HEK293 (cell line): ENCODE results near the gene ANKS6.

Source experiments
- CTCF ChIA-PET: fragments of 350-600 bp; formaldehyde crosslinking; extraction: SDS; loops from one replicate; lab custom pipeline; 2021; ENCODE audit warnings: antibody characterized with exemption; lab: Yijun Ruan, JAX
- POLR2A ChIA-PET: fragments of 300-600 bp; formaldehyde crosslinking; extraction: SDS; loops from one replicate; lab custom pipeline; 2020; ENCODE audit warnings: antibody characterized with exemption, inconsistent platforms; lab: Yijun Ruan, JAX
- H3K27ac ChIP-seq: fragments of 200-500 bp; sonication (Bioruptor generic); 2 replicates; pipeline ENCODE4 v1.5.1; 2014; ENCODE audit warnings: low read depth, low read length, control low read depth, inconsistent platforms; ENCODE audit errors: extremely low read depth
- H3K36me3 ChIP-seq, 2 experiments: fragments of 200-500 bp in 1 of 2; sonication (Bioruptor generic) in 1 of 2; 1 replicate in 1 of 2; 2 replicates in 1 of 2; pipeline ENCODE4 v1.5.1; 2014 to 2017; ENCODE audit warnings: inconsistent platforms in 2 of 2, low read length in 2 of 2; ENCODE audit not compliant: control insufficient read depth in 2 of 2, insufficient read depth in 1 of 2
- H3K4me1 ChIP-seq: fragments of 200-500 bp; sonication (Bioruptor generic); 2 replicates; pipeline ENCODE4 v1.5.1; 2014; ENCODE audit warnings: mild to moderate bottlenecking, low read length, inconsistent platforms; ENCODE audit not compliant: control insufficient read depth, insufficient read depth
- H3K4me3 ChIP-seq: 2 replicates; pipeline ENCODE4 v1.5.1; 2011; ENCODE audit warnings: low read depth, mild to moderate bottlenecking, control low read depth, low read length, moderate library complexity
- H3K9me3 ChIP-seq: fragments of 200-500 bp; sonication (Bioruptor generic); 2 replicates; pipeline ENCODE4 v1.5.1; 2014; ENCODE audit warnings: low read depth, low read length, inconsistent platforms; ENCODE audit not compliant: control insufficient read depth, insufficient read depth
- WT1 ChIP-seq: fragments of 450-650 bp; formaldehyde crosslinking; IDR thresholded peaks from 2 replicates; pipeline ENCODE4 v1.5.1; 2016; ENCODE audit warnings: missing biosample characterization, missing genetic modification characterization
- YY1 ChIP-seq: fragments of 450-650 bp; formaldehyde crosslinking; IDR thresholded peaks from 2 replicates; pipeline ENCODE4 v1.5.1; 2018; ENCODE audit warnings: missing biosample characterization, missing genetic modification characterization
- ZBTB20 ChIP-seq: fragments of 450-650 bp; formaldehyde crosslinking; IDR thresholded peaks from 2 replicates; pipeline ENCODE4 v1.5.1; 2016; ENCODE audit warnings: missing biosample characterization, missing genetic modification characterization
- ZNF121 ChIP-seq: fragments of 450-650 bp; formaldehyde crosslinking; IDR thresholded peaks from 2 replicates; pipeline ENCODE4 v1.5.1; 2016; ENCODE audit warnings: missing biosample characterization, missing genetic modification characterization
- ZNF184 ChIP-seq: fragments of 450-650 bp; IDR thresholded peaks from 2 replicates; pipeline ENCODE4 v1.5.1; 2018; ENCODE audit warnings: missing biosample characterization, mild to moderate bottlenecking, missing genetic modification characterization
- ZNF223 ChIP-seq: fragments of 450-650 bp; formaldehyde crosslinking; IDR thresholded peaks from 2 replicates; pipeline ENCODE4 v1.5.1; 2016; ENCODE audit warnings: missing biosample characterization, missing genetic modification characterization
- ZNF341 ChIP-seq: fragments of 450-650 bp; formaldehyde crosslinking; IDR thresholded peaks from 2 replicates; pipeline ENCODE4; 2016; ENCODE audit warnings: low read depth, missing biosample characterization, missing genetic modification characterization
- ZNF37A ChIP-seq: fragments of 450-650 bp; IDR thresholded peaks from 2 replicates; pipeline ENCODE4 v1.5.1; 2018; ENCODE audit warnings: missing biosample characterization, missing genetic modification characterization
- ZNF391 ChIP-seq: fragments of 450-650 bp; formaldehyde crosslinking; IDR thresholded peaks from 2 replicates; pipeline ENCODE4 v1.5.1; 2016; ENCODE audit warnings: low read depth, missing biosample characterization, missing genetic modification characterization, borderline replicate concordance
- ZNF544 ChIP-seq: fragments of 450-650 bp; formaldehyde crosslinking; IDR thresholded peaks from 2 replicates; pipeline ENCODE4 v1.5.0; 2017; ENCODE audit warnings: missing biosample characterization, missing genetic modification characterization
- ZNF664 ChIP-seq: fragments of 450-650 bp; formaldehyde crosslinking; IDR thresholded peaks from 2 replicates; pipeline ENCODE4 v1.5.1; 2016; ENCODE audit warnings: missing biosample characterization, missing genetic modification characterization
- ZNF837 ChIP-seq: fragments of 450-650 bp; formaldehyde crosslinking; IDR thresholded peaks from 2 replicates; pipeline ENCODE4 v1.5.1; 2016; ENCODE audit warnings: missing biosample characterization, missing genetic modification characterization
- TF ChIP-seq, protein P1 (sequence below): IDR thresholded peaks from 2 replicates; pipeline ENCODE4 v1.6.1; 2011; ENCODE audit warnings: mild to moderate bottlenecking, low read depth, low read length, borderline replicate concordance
- TF ChIP-seq, protein P2 (sequence below): fragments of 450-650 bp; formaldehyde crosslinking; IDR thresholded peaks from 2 replicates; pipeline ENCODE4 v1.5.1; 2016; ENCODE audit warnings: missing biosample characterization, missing genetic modification characterization
- TF ChIP-seq, protein P3 (sequence below): fragments of 450-650 bp; formaldehyde crosslinking; IDR thresholded peaks from 2 replicates; pipeline ENCODE4 v1.5.1; 2016; ENCODE audit warnings: missing biosample characterization, missing genetic modification characterization
- TF ChIP-seq, protein P4 (sequence below): fragments of 450-650 bp; IDR thresholded peaks from 2 replicates; pipeline ENCODE4 v1.5.1; 2018; ENCODE audit warnings: missing biosample characterization, mild to moderate bottlenecking, missing genetic modification characterization
- TF ChIP-seq, protein P5 (sequence below): fragments of 450-650 bp; formaldehyde crosslinking; IDR thresholded peaks from 2 replicates; pipeline ENCODE4 v1.5.1; 2016; ENCODE audit warnings: missing biosample characterization, missing genetic modification characterization
- TF ChIP-seq, protein P6 (sequence below): fragments of 450-650 bp; formaldehyde crosslinking; IDR thresholded peaks from 2 replicates; pipeline ENCODE4 v1.5.1; 2017; ENCODE audit warnings: missing biosample characterization, missing genetic modification characterization
- TF ChIP-seq, protein P7 (sequence below): fragments of 450-650 bp; formaldehyde crosslinking; IDR thresholded peaks from 2 replicates; pipeline ENCODE4; 2016; ENCODE audit warnings: missing biosample characterization, missing genetic modification characterization

The ANKS6 gene

DNA sequence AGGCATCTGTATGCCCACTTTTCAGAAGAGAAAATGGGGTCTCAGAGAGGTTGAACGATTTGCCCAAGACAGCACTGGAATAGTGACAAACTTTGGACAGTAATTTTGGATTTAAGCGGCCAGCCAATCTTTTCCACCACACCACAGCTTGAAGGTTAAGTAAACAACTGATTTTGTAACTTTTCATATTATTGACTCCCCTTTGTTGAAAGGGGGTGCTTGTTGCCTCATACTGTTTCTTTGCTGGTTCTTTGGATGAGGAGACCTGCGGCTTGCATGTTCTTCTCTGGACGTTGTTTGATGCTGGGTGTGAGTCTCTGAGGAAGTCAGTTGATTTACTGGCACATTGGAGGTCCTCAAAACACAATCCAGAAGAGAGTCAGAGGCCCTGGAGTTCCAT, 76.0 kb downstream of the ANKS6 start (continued):
- TF ChIP-seq, protein P1, sequence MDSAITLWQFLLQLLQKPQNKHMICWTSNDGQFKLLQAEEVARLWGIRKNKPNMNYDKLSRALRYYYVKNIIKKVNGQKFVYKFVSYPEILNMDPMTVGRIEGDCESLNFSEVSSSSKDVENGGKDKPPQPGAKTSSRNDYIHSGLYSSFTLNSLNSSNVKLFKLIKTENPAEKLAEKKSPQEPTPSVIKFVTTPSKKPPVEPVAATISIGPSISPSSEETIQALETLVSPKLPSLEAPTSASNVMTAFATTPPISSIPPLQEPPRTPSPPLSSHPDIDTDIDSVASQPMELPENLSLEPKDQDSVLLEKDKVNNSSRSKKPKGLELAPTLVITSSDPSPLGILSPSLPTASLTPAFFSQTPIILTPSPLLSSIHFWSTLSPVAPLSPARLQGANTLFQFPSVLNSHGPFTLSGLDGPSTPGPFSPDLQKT = no peak
- TF ChIP-seq ZNF341 (tag by site-specific recombination) (no peak), ZNF544 (tag by site-specific recombination) (no peak), ZNF391 (no peak)
- TF ChIP-seq, protein P2, sequence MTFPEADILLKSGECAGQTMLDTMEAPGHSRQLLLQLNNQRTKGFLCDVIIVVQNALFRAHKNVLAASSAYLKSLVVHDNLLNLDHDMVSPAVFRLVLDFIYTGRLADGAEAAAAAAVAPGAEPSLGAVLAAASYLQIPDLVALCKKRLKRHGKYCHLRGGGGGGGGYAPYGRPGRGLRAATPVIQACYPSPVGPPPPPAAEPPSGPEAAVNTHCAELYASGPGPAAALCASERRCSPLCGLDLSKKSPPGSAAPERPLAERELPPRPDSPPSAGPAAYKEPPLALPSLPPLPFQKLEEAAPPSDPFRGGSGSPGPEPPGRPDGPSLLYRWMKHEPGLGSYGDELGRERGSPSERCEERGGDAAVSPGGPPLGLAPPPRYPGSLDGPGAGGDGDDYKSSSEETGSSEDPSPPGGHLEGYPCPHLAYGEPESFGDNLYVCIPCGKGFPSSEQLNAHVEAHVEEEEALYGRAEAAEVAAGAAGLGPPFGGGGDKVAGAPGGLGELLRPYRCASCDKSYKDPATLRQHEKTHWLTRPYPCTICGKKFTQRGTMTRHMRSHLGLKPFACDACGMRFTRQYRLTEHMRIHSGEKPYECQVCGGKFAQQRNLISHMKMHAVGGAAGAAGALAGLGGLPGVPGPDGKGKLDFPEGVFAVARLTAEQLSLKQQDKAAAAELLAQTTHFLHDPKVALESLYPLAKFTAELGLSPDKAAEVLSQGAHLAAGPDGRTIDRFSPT (tag by site-specific recombination) = no peak
- TF ChIP-seq, all 188 proteins: peak for 0

DNA sequence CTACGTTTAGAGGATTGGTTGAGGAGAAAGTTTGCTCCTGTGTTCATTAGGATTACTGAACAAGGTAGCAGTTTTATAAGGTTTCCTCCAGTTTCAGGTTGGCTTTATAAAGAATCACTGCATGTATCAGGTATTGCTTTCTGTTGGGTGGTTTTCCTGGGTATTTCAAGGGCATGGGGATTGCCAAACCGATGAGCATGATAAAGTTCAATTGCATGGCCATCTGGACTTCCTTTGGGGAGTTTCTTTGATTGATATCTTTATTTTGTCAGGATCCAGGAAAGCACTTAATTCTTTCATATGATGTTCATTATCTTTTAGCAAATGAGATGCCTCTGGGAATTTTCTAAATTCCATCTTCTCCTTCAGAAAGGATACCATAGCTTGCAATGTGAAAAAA, 77.3 kb downstream of the ANKS6 start:
- H3K4me1 ChIP-seq = no peaks in the 10 kb centered on the region
- no peaks in the 10 kb centered on the region for H3K36me3 ChIP-seq
- CTCF ChIA-PET = no interaction called here
- H3K9me3 ChIP-seq = no peaks in the 10 kb centered on the region
- H3K4me3 ChIP-seq = no peak overlapping the region
- no peak overlapping the region for H3K27ac ChIP-seq
- TF ChIP-seq, protein P3, sequence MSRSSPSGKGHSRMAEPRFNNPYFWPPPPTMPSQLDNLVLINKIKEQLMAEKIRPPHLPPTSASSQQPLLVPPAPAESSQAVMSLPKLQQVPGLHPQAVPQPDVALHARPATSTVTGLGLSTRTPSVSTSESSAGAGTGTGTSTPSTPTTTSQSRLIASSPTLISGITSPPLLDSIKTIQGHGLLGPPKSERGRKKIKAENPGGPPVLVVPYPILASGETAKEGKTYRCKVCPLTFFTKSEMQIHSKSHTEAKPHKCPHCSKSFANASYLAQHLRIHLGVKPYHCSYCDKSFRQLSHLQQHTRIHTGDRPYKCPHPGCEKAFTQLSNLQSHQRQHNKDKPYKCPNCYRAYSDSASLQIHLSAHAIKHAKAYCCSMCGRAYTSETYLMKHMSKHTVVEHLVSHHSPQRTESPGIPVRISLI (tag by site-specific recombination) = no peak
- no peak for TF ChIP-seq ZNF837 (tag by site-specific recombination)
- POLR2A ChIA-PET = no interaction called here

DNA sequence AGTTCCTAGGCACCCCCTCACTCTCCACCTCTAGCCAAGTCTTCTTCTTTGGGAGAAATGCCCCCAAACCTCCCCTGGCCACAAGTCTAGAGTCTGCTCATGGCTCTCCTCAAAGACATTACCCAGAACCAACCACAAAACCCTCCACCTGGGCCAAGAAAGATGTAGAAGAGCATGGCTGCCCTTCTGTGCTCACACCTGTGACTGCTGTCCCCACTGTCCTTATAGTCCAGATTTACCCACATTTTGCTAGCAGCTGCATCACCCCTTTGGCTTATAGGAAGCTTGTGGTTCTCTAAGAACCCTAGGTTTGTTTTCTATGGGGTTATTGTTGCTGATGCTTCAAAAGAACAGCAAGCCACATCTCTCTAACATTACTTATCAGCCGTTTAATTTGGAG, 81.5 kb downstream of the ANKS6 start:
- H3K27ac ChIP-seq = no peak overlapping the region
- ChIA-PET POLR2A (no interaction called here), CTCF (interaction anchor here (0.8 to 1.0 kb wide), 2 partner anchors 15 to 70 kb away, joined by 3 read pairs; no protein-coding TSS in a partner anchor)
- no peaks in the 10 kb centered on the region for H3K4me1 ChIP-seq
- H3K36me3 ChIP-seq = no peaks in the 10 kb centered on the region
- no peak overlapping the region for H3K4me3 ChIP-seq
- H3K9me3 ChIP-seq = no peaks in the 10 kb centered on the region
- TF ChIP-seq, protein P1 = no peak
- TF ChIP-seq, protein P4, sequence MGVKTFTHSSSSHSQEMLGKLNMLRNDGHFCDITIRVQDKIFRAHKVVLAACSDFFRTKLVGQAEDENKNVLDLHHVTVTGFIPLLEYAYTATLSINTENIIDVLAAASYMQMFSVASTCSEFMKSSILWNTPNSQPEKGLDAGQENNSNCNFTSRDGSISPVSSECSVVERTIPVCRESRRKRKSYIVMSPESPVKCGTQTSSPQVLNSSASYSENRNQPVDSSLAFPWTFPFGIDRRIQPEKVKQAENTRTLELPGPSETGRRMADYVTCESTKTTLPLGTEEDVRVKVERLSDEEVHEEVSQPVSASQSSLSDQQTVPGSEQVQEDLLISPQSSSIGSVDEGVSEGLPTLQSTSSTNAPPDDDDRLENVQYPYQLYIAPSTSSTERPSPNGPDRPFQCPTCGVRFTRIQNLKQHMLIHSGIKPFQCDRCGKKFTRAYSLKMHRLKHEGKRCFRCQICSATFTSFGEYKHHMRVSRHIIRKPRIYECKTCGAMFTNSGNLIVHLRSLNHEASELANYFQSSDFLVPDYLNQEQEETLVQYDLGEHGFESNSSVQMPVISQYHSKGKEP (tag by site-specific recombination) = no peak
- TF ChIP-seq ZNF121 (tag by site-specific recombination) = no peak
- TF ChIP-seq, protein P5, sequence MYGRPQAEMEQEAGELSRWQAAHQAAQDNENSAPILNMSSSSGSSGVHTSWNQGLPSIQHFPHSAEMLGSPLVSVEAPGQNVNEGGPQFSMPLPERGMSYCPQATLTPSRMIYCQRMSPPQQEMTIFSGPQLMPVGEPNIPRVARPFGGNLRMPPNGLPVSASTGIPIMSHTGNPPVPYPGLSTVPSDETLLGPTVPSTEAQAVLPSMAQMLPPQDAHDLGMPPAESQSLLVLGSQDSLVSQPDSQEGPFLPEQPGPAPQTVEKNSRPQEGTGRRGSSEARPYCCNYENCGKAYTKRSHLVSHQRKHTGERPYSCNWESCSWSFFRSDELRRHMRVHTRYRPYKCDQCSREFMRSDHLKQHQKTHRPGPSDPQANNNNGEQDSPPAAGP (tag by site-specific recombination) = no peak
- TF ChIP-seq WT1 (tag by site-specific recombination) = no peak
- no peak for TF ChIP-seq ZNF184 (tag by site-specific recombination)
- no peak for TF ChIP-seq YY1 (tag by site-specific recombination)
- no peak for TF ChIP-seq ZBTB20 (tag by site-specific recombination)
- no peak for TF ChIP-seq ZNF664 (tag by site-specific recombination)
- TF ChIP-seq, protein P6, sequence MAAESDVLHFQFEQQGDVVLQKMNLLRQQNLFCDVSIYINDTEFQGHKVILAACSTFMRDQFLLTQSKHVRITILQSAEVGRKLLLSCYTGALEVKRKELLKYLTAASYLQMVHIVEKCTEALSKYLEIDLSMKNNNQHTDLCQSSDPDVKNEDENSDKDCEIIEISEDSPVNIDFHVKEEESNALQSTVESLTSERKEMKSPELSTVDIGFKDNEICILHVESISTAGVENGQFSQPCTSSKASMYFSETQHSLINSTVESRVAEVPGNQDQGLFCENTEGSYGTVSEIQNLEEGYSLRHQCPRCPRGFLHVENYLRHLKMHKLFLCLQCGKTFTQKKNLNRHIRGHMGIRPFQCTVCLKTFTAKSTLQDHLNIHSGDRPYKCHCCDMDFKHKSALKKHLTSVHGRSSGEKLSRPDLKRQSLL (tag by site-specific recombination) = no peak
- no peak for TF ChIP-seq ZNF37A (tag by site-specific recombination)
- TF ChIP-seq, protein P7, sequence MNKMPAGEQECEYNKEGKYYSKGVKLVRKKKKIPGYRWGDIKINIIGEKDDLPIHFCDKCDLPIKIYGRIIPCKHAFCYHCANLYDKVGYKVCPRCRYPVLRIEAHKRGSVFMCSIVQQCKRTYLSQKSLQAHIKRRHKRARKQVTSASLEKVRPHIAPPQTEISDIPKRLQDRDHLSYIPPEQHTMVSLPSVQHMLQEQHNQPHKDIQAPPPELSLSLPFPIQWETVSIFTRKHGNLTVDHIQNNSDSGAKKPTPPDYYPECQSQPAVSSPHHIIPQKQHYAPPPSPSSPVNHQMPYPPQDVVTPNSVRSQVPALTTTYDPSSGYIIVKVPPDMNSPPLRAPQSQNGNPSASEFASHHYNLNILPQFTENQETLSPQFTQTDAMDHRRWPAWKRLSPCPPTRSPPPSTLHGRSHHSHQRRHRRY = no peak
- no peak for TF ChIP-seq ZNF223 (tag by site-specific recombination)
